LHCN-M2 (cell line): ENCODE results near the gene ABCC2. TPM values are rescaled to one million over a fixed set of nuclear protein-coding genes. Genes with fewer than 3 reads are reported as not detected.
"Not testable (repeated sequence)": the region's sequence is repeated elsewhere in the genome, so short reads cannot be mapped to it uniquely, and the experiment has no call there.

Experiments
- DNase-seq: peaks from one replicate; pipeline ENCODE4 v3.0.0-alpha.2; 2012; ENCODE audit warnings: low read depth
- total RNA-seq: library from RNA; depleted of rRNA; stranded (reverse); fragments of >200 nt; gene quantifications from 2 replicates; pipeline ENCODE4 v1.2.3, GENCODE V29; 2014

Gene ABCC2
- total RNA-seq, 1 experiment from 2014 or later: 0.34 TPM

DNA sequence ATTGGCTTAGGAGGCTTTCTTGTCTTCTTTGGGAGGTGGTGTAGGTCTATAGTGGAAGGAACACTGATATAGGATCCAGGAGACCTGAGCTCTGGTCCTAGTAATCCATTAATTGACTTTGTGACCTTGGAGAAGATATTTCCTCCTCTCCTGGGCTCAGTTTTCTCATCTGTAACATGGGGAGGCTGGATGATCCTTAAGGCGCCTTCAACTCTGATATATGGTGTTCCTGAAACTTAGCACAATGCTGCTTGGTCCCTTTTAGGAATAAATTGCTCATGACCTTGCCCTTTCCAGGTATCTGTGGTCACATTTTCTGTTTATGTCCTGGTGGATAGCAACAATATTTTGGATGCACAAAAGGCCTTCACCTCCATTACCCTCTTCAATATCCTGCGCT, 25.3 kb downstream of the ABCC2 start:
- DNase-seq: no peak

DNA sequence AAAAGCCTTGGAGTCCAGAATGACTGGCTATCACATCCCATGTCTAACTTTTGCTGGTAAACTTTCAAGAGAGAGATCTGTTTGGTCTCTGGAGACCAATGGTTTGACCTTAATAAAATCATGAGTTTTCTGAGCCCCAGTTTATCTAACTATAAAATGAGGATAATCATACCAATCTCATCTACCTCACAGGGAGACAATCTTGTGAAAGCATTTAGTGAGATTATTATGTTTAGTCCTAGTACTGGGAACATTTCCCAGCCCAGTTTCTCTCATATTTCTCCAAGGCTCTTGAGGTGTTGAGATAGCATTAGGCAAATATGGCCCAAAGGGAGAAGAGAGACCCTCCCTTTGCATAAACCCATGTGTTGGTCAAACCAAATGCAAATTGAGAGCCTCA, 25.8 kb downstream of the ABCC2 start:
- DNase-seq: no peak

DNA sequence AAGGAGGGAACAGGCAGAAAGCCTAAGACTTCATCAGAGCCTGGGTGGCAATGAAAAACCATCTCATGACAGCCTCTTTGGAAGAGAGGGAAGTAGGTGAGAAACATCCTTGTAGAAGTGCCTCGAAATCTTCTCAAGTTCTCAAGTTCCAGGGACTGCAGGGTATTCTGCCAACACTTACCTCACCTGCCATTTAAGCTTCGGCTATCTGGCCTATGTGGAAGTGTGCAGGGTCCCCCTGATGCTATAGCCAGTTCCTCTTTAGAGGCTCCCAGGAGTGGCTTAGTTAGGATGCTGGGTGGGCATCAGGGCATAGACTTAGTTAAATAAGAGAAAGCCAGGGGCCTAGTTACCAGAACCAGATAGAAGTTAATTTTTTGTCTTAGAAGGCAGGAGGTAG, 27.0 kb downstream of the ABCC2 start:
- DNase-seq: no peak

DNA sequence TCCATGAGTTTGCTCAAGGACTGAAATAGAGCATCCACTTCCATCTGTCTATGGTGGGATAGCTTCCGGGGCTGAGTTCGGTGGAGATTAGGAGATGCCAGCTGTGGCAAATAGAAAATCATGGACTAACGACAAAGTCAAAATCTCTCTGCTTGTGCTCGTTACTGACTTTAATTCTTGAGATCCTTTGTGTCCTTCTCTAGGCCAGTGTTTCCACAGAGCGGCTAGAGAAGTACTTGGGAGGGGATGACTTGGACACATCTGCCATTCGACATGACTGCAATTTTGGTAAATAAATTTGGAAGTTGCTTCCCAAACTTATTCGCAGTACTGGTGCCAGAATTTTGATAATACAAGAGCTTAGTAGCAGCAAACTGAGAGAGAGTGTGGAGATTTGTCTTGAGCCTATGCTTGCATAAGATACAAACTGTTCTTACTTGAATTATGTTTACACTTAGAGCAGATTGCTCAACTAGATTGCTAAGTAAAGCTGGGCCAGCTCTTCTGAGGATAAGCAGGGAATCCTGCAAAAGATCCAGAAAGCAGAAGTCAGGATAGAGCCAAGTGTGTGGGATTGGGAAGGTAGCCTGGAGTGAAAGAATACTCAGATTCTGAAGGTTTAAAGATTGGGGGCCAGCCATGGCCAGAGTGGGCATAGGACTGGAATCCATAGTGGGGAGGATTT, 27.6 kb downstream of the ABCC2 start:
- DNase-seq: no peak

DNA sequence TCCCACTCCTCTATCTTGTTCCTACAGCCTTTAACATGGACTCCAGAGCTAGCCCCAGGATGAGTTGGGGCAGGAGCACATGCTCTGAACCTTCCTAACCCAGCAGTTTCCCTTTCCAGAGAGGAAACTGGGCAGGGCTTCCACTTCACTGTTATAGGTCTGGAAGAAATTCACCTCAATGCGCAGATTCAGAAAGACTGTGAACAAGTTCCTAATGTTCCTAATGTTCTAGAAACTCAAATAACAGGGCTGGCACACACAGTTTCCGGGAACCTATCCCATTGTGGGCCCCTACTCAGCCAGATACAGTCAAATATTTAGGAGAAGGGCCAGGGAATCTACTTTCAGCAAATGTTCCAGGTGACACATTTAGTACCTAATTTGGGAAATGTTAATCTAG, 29.7 kb downstream of the ABCC2 start:
- no peak for DNase-seq

DNA sequence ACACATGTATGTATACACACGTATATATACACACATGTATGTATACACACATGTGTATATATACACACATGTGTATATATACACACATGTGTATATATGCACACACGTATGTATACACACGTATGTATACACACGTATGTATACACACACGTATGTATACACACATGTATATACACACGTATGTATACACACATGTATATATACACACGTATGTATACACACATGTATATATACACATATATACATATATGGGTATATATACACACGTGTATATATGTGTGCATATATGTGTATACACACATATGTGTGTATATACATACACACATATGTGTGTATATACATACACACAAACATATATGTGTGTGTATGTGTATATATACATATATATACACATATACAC, 31.7 kb downstream of the ABCC2 start:
- DNase-seq: no peak

DNA sequence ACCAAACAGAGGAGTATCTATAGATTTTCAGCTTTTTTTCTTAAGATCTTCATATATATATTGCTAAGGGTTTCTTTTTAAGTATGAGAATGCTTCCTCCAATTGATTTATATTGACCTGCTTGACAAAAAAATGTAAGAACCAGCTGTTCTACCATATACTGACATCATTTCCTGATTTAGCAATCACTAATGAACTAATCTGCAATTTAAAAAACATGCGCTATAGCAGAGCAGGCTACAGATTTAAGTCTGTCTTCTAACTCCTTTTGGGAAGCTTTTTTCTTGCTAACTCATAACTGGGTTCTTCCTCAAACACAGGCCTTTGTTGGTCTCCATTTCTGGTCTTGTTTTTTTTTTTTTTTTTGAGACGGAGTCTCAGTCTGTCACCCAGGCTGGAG, 33.2 kb downstream of the ABCC2 start:
- no peak for DNase-seq

DNA sequence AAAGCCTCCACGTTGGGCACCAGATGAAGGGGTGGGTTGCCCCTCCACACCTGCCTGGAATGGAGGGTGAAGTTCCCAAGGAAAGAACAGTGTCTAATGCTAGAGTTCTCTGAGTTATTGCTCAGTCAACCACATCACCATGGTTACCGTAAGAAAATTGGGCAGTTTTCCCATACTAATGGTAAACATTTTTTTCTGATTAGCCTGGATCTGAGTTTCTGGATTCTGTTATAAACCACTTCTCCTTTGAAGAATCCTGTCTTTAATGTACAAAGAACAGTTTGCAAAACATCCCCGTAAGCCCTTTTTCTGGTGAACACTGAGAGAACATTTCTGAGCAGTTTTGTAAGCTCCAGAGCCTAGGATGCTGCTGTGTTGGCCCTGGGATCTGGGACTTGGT, 45.5 kb downstream of the ABCC2 start:
- no peak for DNase-seq

DNA sequence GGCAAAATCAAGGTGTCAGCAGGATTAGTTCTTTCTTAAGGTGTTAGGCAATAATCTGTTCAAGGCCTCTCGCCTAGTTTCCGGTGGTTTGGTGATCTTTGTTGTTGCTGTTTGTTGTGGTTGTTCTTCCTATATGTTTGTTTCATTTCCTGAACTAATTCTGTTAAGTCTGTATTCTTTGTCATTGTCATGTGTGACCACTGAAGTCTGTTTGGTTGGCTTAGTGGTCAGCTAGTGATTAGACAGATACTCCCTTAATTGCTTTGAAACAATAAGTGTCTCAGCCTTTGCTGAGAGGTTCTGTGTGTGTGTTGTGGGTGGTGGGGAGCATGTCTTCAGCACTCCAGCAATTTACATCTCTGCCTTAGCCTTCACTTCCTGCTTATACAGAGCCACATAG, 46.0 kb downstream of the ABCC2 start:
- DNase-seq: no peak

DNA sequence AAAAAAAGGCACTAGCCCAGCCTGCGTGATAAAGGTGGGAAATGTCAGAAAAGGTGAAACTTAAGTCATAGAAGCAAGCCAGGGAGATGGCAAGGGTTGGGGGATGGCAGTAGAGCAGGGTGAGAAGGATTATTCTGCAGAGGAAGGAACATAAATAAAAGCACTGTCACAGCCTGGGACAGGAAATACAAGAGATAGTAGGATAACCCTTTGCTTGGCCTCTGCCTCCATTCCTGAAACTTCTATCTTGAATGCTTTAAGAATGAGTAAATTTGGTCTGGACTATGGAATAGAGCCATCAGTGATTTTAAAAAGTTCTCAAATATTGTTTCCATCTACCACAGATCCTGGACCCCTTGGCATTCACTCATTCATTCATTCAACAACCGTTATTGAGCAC, 50.0 kb downstream of the ABCC2 start:
- no peak for DNase-seq

DNA sequence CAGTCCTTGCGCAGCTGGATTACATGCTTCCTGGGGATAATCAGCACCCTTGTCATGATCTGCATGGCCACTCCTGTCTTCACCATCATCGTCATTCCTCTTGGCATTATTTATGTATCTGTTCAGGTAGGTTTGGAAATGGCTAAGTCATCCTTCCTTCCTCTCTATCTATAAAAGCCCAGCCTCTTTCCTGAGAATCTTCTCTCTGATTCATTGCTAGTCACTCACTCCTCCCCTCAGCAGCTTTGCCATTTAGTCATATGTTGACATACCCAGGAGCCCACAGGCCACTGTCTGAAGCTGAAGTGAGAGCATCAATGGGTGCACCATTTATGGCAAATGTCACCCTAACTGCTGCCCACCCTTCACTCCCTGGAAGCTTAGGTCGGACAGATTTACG, 52.0 kb downstream of the ABCC2 start:
- peak; percentile 77 for DNase-seq

DNA sequence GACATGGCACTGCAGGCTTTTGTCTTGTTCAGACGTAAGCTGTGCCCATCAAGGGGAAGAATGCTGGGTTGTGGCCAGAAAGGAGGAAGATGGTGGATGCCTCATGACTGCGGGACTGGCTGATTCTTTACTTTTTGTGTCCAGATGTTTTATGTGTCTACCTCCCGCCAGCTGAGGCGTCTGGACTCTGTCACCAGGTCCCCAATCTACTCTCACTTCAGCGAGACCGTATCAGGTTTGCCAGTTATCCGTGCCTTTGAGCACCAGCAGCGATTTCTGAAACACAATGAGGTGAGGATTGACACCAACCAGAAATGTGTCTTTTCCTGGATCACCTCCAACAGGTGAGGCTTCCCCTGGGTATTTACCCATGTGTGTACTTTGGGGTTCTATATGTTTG, 53.5 kb downstream of the ABCC2 start:
- DNase-seq: no peak

DNA sequence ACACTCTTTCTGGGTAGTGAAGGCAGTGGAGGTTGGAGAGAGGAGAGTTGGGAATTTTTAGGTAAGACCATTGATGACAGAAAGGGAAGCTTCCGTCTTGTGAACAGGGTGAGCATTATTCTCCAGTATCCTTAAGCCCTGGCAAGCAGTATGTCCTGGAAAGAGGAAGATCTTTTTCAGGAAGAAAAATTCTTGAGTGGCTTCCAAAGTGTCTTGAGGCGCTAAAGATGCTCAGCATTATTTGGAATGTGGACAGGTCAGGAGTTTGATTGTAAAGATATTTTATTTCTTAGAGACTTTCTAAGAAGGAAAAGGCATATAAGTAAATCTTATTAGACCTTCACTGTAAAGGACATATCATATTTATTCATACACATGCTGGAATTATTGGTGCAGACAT, 54.3 kb downstream of the ABCC2 start:
- no peak for DNase-seq

DNA sequence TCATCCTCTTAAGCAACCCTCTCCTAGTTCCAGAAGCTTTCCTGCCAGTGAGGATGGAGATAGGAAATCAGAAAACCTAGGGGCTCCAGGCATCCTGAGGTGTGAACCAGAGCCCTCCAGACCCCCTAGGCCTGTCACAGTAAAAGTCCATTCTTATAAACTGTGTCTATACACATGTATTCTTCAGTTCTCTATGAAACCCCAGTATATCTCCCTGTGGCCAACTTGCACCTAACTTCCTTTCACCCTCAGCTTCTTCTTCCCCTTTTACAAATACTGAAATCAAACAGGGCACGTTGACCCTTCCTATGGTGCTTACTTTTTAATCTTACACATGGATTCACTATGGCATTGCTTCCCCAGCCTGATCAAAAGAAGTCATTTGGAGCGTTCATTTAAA, 58.4 kb downstream of the ABCC2 start:
- not testable (repeated sequence) for DNase-seq

DNA sequence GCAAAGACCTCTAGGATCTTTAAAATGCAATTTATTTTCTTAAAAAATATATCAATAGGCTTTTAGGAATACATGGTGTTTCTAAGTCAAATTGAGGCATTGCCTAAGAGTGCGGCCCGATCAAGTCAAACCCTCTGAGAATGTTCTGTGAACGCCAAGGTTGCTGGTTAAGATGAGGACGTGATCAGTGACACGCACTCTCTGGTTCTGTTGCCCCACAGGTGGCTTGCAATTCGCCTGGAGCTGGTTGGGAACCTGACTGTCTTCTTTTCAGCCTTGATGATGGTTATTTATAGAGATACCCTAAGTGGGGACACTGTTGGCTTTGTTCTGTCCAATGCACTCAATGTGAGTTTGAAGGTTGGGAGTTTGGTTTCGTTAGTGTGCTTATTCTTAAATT, 59.3 kb downstream of the ABCC2 start:
- no peak for DNase-seq

DNA sequence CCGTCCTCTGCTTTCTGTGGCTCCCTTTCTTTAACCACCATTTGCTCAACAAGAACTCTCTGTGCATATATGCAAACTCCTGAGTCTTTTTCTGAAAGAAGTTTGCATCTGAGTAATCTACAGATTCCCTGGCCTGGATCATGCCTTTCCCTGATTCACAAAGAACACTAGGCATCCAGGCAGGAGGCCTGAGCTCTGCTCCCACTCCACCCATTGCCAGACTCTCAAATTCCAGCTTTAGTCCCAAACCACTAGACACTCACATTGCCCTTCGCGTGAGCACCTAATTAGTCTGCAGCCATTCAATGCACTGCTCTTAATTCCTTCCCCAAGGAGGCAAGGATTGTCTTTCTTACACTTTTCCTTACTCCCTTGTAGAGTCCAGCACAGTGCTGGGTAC, 60.9 kb downstream of the ABCC2 start:
- DNase-seq: no peak

DNA sequence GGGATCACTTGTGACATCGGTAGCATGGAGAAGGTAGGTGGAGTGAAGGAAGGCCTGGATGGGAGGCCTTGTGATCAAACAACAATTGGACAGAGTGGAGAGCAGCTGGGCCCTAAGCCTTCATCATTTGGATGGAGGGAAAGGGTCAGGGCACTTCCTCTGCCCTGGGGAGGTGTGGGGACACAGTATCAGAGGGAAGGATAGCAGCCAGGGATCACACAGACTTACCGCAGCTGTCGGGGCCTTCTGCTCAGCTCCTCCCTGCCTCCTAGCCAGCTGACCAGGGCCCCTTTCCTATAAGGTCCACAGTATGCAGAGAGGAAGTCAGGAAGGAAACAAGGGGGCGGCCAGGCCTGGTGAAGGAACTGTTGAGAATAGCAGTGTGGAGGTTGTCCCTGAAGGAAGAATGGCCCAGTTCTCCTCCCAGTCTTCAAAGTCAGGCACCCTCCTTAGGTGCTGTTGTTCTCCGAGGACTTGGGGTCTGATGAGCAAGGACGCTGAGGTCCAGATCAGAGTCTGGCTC, 62.1 kb downstream of the ABCC2 start:
- no peak for DNase-seq

DNA sequence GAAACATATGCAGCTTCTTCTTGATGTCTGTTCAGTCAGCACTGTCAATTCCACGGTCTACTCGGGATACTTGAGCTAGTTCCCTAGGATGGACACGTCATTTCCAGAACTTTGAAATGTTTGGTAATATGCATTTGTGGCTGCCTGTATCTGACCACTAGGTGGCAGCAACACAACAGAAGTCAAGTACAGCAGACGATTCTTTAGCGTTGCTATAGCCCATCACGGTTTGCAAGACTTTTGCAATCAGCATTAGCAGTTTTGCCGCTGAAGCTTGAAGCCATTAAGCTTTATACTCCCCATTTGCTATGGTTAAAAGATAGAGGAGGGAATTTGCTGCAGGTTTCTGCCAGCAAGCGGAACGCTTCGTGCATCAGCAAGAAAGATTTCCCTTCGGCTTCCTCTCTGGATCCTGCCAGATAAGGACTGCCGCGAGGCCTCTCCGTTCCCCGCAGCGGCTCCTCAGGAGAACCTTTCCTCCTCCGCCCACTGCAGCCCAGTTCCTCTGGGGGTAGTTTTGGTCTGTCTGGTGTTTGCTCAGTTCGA, 63.5 kb downstream of the ABCC2 start:
- peak; percentile 92 for DNase-seq

DNA sequence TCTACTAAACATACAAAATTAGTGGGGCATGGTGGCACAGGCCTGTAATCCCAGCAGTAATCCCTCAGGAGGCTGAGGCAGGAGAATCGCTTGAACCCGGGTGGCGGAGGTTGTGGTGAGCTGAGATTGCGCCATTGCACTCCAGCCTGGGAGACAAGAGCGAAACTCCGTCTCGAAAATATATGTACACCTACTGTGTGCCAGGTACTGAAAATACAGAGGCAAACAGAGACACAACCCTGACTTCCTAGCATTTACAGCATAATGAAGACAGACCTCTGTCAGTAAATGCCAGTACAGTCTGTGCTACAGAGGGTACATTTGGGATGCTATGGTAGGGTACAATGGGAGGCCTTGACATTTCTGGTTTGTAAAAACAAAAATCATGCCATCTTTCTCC, 66.6 kb downstream of the ABCC2 start:
- DNase-seq: no peak

DNA sequence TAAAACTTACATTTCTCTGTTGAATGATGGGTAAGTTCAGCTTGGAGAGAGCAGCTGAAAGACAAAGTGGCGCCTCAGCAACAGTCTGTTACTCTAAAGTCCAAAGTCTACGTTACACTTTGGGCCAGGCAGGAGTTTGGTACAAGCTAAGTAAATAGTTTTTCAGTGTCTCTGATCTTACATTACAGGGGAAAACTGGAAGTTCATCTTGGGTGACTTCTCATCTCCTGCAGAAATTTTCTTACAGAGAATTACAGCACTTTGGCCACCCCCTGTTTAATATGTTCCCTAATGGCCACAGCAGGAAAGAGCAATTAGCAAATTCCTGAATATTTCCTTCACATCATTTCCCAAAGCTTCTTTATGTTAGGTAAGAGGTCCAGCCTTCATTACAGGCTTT, 67.1 kb downstream of the ABCC2 start:
- no peak for DNase-seq

DNA sequence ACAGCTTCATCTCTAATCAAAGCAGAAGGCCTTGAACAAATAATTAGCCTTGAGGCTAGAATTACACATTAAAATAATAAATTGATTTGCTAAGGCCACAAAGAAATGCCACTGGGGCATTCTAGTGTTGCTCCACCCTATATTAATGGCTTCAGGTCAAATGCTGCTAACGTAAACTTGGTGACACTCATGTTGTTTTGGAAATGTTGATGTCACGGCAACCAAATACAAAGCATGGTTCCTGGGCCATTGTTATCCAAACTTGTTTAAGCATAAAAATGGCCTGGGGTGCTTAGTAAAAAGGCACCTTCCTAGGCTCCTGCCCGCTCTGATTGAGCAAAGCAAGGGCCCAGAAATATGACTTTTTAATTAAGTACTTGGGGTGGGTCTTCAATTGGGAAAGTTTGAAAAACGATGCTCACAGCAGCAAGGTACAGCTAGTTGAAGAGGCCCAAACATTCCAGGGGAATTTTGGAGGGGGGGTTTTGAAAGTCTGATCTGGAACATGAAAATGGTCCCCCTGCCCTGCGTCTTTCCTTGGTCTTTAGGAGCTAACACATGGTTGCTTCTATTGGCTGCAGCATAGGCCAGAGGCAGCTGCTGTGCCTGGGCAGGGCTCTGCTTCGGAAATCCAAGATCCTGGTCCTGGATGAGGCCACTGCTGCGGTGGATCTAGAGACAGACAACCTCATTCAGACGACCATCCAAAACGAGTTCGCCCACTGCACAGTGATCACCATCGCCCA, 67.8 kb downstream of the ABCC2 start:
- DNase-seq: no peak

DNA sequence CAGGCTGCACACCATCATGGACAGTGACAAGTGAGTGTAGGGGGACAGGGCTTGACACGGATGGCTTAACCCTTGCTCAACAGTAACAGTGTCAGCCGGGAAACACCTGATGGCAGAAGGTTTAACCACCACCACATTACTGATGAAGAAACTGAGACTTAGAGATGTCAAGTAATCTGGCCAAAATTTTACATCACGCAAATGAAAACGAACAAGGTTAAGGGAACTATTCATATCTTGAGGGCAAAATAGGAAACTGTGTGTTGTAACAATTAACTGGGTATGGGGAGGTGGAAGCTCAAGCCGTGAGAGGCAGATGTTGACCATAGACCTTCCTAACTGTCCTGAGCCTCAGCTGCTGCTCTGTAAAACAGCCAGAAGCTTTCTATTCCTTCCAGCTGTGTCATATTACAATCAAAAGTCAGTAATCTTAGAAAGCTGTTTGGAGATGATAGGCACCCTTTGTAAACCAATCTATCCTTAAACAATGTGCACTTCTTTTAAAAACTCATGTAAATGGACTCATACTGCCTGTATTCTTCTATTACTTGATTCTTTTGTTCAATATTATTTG, 68.4 kb downstream of the ABCC2 start:
- no peak for DNase-seq

DNA sequence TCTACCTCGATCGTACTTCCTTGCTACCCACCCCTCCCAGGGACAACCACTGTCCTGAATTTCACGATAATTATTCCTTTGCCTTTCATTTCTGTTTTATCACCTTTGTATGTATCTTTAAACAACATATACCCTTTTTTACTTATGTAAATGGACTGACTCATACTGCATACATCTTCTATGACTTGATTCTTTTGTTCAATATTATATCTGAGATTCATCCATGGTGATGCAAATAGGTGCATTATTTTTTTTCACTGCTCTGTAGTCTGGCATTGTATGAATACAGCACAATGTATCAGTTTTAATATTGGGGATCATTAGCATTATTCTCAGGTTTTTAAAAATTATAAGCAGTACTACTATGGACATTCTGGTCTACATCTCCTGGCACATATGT, 69.4 kb downstream of the ABCC2 start:
- DNase-seq: no peak
